ENCODE results near the gene KBTBD3.

Gene KBTBD3

DNA sequence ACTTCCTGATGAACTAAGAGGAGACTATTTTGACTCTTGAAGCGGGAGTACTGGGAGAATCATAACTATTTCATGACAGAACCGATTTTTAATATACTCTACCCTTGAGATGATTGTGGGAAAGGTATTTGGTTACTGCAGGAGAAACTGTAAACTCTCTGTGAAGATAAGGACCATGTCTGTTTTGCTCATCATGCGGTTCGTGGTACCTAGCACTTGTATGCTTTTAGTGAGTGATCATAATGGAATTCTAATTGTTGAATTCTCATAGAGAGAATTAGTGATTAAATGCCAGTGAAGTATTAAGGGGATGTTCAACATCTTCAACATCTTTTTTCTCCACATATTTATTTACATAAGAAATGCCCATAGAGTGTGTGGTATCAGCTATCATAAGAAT, 11.7 kb upstream of the KBTBD3 start:
- no peak overlapping the region for H2BK12ac ChIP-seq (ENCODE audit: low read length)
- H3K27ac ChIP-seq (ENCODE audit: low read depth, low read length), result no peak overlapping the region
- H2BK5ac ChIP-seq (ENCODE audit: low read depth, low read length, poor library complexity), result no peak overlapping the region
- H4K91ac ChIP-seq (ENCODE audit: low read depth, low read length), result no peak overlapping the region
- WGBS (ENCODE audit: extremely low coverage, insufficient coverage, insufficient read length), result no CpG with 5 or more reads among the region's 4 CpGs
- H3K23ac ChIP-seq (ENCODE audit: low read length), result no peak overlapping the region
- H4K12ac ChIP-seq (ENCODE audit: low read depth, low read length), result no peak overlapping the region
- H3K36me3 ChIP-seq (ENCODE audit: control insufficient read depth in 1 of 2, insufficient read depth in 2 of 2, low read length in 2 of 2), result peaks cover 0 to 5% of the 10 kb centered on the region in 2 experiments
- no peaks in the 10 kb centered on the region for H3K79me2 ChIP-seq (ENCODE audit: control insufficient read depth, insufficient read depth, low read length, poor library complexity)
- no peaks in the 10 kb centered on the region for H3K79me1 ChIP-seq (ENCODE audit: low read length)
- H2BK120ac ChIP-seq (ENCODE audit: insufficient read depth, low read length, poor library complexity), result no peak overlapping the region
- no peaks in the 10 kb centered on the region for H3K27me3 ChIP-seq (ENCODE audit: insufficient read depth, low read length)
- no peak overlapping the region for H4K8ac ChIP-seq (ENCODE audit: low read depth, low read length)
- no peaks in the 10 kb centered on the region for H3K9me3 ChIP-seq (ENCODE audit: insufficient read depth, low read depth, low read length)
- H3K4me1 ChIP-seq (ENCODE audit: control insufficient read depth in 1 of 2, insufficient read depth in 2 of 2, low read length in 2 of 2), result no peaks in the 10 kb centered on the region
- H2AFZ ChIP-seq (ENCODE audit: insufficient read depth, low read length, poor library complexity), result no peak overlapping the region
- DNase-seq, result no peak
- H3K9ac ChIP-seq (ENCODE audit: low read length), result no peak overlapping the region
- no peak overlapping the region for H2AK5ac ChIP-seq (ENCODE audit: low read length)
- no peak overlapping the region for H3K14ac ChIP-seq (ENCODE audit: low read length)
- H3K4ac ChIP-seq (ENCODE audit: low read depth, low read length), result no peak overlapping the region
- H3K18ac ChIP-seq (ENCODE audit: low read length), result no peak overlapping the region
- no peak overlapping the region for H3K4me3 ChIP-seq (ENCODE audit: low read depth, low read length)
- H3K4me2 ChIP-seq (ENCODE audit: low read length), result no peak overlapping the region

DNA sequence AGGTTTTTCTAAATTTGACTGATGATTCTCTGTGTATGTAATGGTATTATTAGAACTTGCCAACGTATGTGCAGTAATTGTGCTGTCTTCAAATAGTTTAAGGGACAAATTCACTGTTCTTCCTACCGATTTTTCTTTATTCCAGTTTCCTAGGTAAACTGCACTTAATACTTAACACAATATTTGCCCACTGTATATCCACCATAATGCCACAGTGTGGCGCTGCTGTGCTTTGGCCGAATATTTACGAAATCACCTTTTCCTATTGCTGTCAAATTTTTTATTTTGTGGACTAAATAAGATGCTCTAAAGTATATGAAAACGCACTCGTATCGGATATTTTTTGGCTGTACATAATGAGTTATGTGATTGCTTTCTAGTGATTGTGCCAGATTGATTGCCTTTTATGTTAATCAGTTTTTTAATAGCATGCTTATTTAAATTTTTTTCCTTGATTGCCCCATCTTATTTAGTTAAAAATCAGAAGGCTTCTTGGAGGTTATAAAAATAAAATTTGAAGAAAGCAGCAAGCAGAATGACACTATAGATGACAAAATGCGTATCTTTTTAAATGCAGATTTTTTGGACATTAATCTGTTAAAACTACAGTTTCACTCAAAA, 10.8 kb upstream of the KBTBD3 start:
- H4K8ac ChIP-seq (ENCODE audit: low read depth, low read length), result no peak overlapping the region
- no peaks in the 10 kb centered on the region for H3K79me1 ChIP-seq (ENCODE audit: low read length)
- no peak overlapping the region for H3K4me3 ChIP-seq (ENCODE audit: low read depth, low read length)
- no peak overlapping the region for H4K12ac ChIP-seq (ENCODE audit: low read depth, low read length)
- H4K91ac ChIP-seq (ENCODE audit: low read depth, low read length), result no peak overlapping the region
- H3K4me2 ChIP-seq (ENCODE audit: low read length), result no peak overlapping the region
- no peak overlapping the region for H2BK120ac ChIP-seq (ENCODE audit: insufficient read depth, low read length, poor library complexity)
- peak; percentile 55 to 85 for DNase-seq
- H3K36me3 ChIP-seq (ENCODE audit: control insufficient read depth in 1 of 2, insufficient read depth in 2 of 2, low read length in 2 of 2), result peaks cover 0 to 5% of the 10 kb centered on the region in 2 experiments
- no peaks in the 10 kb centered on the region for H3K27me3 ChIP-seq (ENCODE audit: insufficient read depth, low read length)
- H2BK5ac ChIP-seq (ENCODE audit: low read depth, low read length, poor library complexity), result no peak overlapping the region
- H3K4me1 ChIP-seq (ENCODE audit: control insufficient read depth in 1 of 2, insufficient read depth in 2 of 2, low read length in 2 of 2), result no peaks in the 10 kb centered on the region
- no peak overlapping the region for H3K23ac ChIP-seq (ENCODE audit: low read length)
- no peak overlapping the region for H3K4ac ChIP-seq (ENCODE audit: low read depth, low read length)
- H3K9ac ChIP-seq (ENCODE audit: low read length), result no peak overlapping the region
- H2BK12ac ChIP-seq (ENCODE audit: low read length), result no peak overlapping the region
- no peak overlapping the region for H3K14ac ChIP-seq (ENCODE audit: low read length)
- WGBS (ENCODE audit: extremely low coverage, insufficient coverage, insufficient read length), result no CpG with 5 or more reads among the region's 9 CpGs
- no peak overlapping the region for H2AK5ac ChIP-seq (ENCODE audit: low read length)
- H2AFZ ChIP-seq (ENCODE audit: insufficient read depth, low read length, poor library complexity), result no peak overlapping the region
- H3K79me2 ChIP-seq (ENCODE audit: control insufficient read depth, insufficient read depth, low read length, poor library complexity), result no peaks in the 10 kb centered on the region
- H3K27ac ChIP-seq (ENCODE audit: low read depth, low read length), result no peak overlapping the region
- no peaks in the 10 kb centered on the region for H3K9me3 ChIP-seq (ENCODE audit: insufficient read depth, low read depth, low read length)
- no peak overlapping the region for H3K18ac ChIP-seq (ENCODE audit: low read length)

DNA sequence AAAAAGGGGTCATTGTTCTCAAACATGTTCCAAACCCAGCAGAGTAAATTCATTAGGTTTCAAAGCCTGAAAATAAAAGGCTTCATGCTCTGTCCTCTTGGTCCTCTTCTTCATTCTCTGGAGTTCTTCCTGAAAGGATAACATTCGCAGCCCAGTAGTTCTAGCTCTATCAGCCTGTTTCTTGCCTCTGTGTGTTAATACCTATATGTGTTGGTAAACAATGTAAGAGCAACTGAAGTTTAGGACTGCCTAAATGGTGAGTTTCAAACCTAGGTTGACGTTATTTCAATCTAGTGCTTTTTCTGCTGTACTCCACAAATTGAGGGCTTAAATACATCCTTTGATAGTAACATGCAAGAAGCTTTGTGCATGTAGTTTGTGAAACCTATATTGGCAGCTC, 9.7 kb upstream of the KBTBD3 start:
- Histone ChIP-seq H3K4me2 (ENCODE audit: low read length) (no peak overlapping the region), H3K9me3 (ENCODE audit: insufficient read depth, low read depth, low read length) (no peaks in the 10 kb centered on the region), H2BK5ac (ENCODE audit: low read depth, low read length, poor library complexity) (no peak overlapping the region), H3K18ac (ENCODE audit: low read length) (no peak overlapping the region), H3K27me3 (ENCODE audit: insufficient read depth, low read length) (no peaks in the 10 kb centered on the region), H3K27ac (ENCODE audit: low read depth, low read length) (no peak overlapping the region), H3K79me1 (ENCODE audit: low read length) (no peaks in the 10 kb centered on the region), H4K8ac (ENCODE audit: low read depth, low read length) (no peak overlapping the region), H3K4ac (ENCODE audit: low read depth, low read length) (no peak overlapping the region), H2BK12ac (ENCODE audit: low read length) (no peak overlapping the region), H3K4me3 (ENCODE audit: low read depth, low read length) (no peak overlapping the region), H3K79me2 (ENCODE audit: control insufficient read depth, insufficient read depth, low read length, poor library complexity) (no peaks in the 10 kb centered on the region), H3K23ac (ENCODE audit: low read length) (no peak overlapping the region), H3K14ac (ENCODE audit: low read length) (no peak overlapping the region), H4K12ac (ENCODE audit: low read depth, low read length) (no peak overlapping the region), H3K36me3 (ENCODE audit: control insufficient read depth in 1 of 2, insufficient read depth in 2 of 2, low read length in 2 of 2) (peaks cover 0 to 4% of the 10 kb centered on the region in 2 experiments), H4K91ac (ENCODE audit: low read depth, low read length) (no peak overlapping the region), H3K4me1 (ENCODE audit: control insufficient read depth in 1 of 2, insufficient read depth in 2 of 2, low read length in 2 of 2) (no peaks in the 10 kb centered on the region), H2AK5ac (ENCODE audit: low read length) (no peak overlapping the region), H3K9ac (ENCODE audit: low read length) (no peak overlapping the region), H2AFZ (ENCODE audit: insufficient read depth, low read length, poor library complexity) (no peak overlapping the region), H2BK120ac (ENCODE audit: insufficient read depth, low read length, poor library complexity) (no peak overlapping the region)
- no peak for DNase-seq
- WGBS (ENCODE audit: extremely low coverage, insufficient coverage, insufficient read length), result no CpG with 5 or more reads among the region's 2 CpGs

DNA sequence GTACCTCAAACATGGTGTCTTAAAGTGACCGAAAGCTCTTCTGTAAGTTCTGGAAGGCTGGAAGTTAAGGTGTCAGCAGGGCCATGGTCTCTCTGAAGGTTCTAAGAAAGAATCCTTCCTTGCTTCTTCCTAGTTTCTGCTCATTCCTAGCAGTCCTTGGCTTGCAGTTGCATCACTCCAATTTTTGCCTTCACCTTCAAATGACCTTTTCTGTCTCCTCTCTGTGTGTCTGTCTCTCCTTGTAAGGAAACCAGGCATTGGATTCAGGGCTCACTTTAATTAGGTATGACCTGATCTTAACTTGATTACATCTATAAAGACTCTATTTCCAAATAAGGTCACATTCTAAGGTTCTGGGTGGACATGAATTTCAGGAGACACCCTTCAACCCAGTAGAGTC, 9.0 kb upstream of the KBTBD3 start:
- Histone ChIP-seq H3K9me3 (ENCODE audit: insufficient read depth, low read depth, low read length) (no peaks in the 10 kb centered on the region), H4K8ac (ENCODE audit: low read depth, low read length) (no peak overlapping the region), H3K4me1 (ENCODE audit: control insufficient read depth in 1 of 2, insufficient read depth in 2 of 2, low read length in 2 of 2) (no peaks in the 10 kb centered on the region), H3K79me1 (ENCODE audit: low read length) (no peaks in the 10 kb centered on the region), H3K27ac (ENCODE audit: low read depth, low read length) (no peak overlapping the region), H3K18ac (ENCODE audit: low read length) (no peak overlapping the region), H2BK12ac (ENCODE audit: low read length) (no peak overlapping the region), H3K4me2 (ENCODE audit: low read length) (no peak overlapping the region), H3K27me3 (ENCODE audit: insufficient read depth, low read length) (no peaks in the 10 kb centered on the region), H3K14ac (ENCODE audit: low read length) (no peak overlapping the region), H2BK5ac (ENCODE audit: low read depth, low read length, poor library complexity) (no peak overlapping the region), H3K4me3 (ENCODE audit: low read depth, low read length) (no peak overlapping the region), H3K79me2 (ENCODE audit: control insufficient read depth, insufficient read depth, low read length, poor library complexity) (no peaks in the 10 kb centered on the region), H3K23ac (ENCODE audit: low read length) (peak overlapping the region; percentile 73), H2AK5ac (ENCODE audit: low read length) (no peak overlapping the region), H2AFZ (ENCODE audit: insufficient read depth, low read length, poor library complexity) (no peak overlapping the region), H2BK120ac (ENCODE audit: insufficient read depth, low read length, poor library complexity) (no peak overlapping the region), H3K4ac (ENCODE audit: low read depth, low read length) (no peak overlapping the region), H4K91ac (ENCODE audit: low read depth, low read length) (no peak overlapping the region), H4K12ac (ENCODE audit: low read depth, low read length) (no peak overlapping the region), H3K36me3 (ENCODE audit: control insufficient read depth in 1 of 2, insufficient read depth in 2 of 2, low read length in 2 of 2) (peaks cover 0 to 3% of the 10 kb centered on the region in 2 experiments), H3K9ac (ENCODE audit: low read length) (no peak overlapping the region)
- DNase-seq, result no peak
- whole genome bisulfite sequencing (ENCODE audit: extremely low coverage, insufficient coverage, insufficient read length), result no CpG with 5 or more reads among the region's 1 CpG

Measured in trophoblast cell (in vitro differentiated cells and primary cell).